ENCODE measurements around the gene PERCC1.
"Not testable (repeated sequence)": the region's sequence is repeated elsewhere in the genome, so short reads cannot be mapped to it uniquely, and the experiment has no call there.

Gene PERCC1

GRCh38 chr16:1465567-1465915, 34.7 kb downstream of the PERCC1 start:
- TF ChIP-seq CTCF (IDR thresholded peaks at IDR 0.05), result no peak
- Histone ChIP-seq H3K9ac (no peak overlapping the region), H3K36me3 (ENCODE audit: control insufficient read depth, insufficient read depth, low read length) (no peaks in the 10 kb centered on the region), H3K4me1 (no peaks in the 10 kb centered on the region), H3K27ac (no peak overlapping the region), H3K4me3 (ENCODE audit: low read depth, low read length) (no peak overlapping the region), H3K27me3 (ENCODE audit: control insufficient read depth, insufficient read depth, low read length) (no peaks in the 10 kb centered on the region), H2AFZ (no peak overlapping the region), H3K9me3 (ENCODE audit: control insufficient read depth, low read length) (no peaks in the 10 kb centered on the region), H3K79me2 (peaks cover 34% of the 10 kb centered on the region), H3K4me2 (ENCODE audit: low read length) (no peak overlapping the region)

DNA sequence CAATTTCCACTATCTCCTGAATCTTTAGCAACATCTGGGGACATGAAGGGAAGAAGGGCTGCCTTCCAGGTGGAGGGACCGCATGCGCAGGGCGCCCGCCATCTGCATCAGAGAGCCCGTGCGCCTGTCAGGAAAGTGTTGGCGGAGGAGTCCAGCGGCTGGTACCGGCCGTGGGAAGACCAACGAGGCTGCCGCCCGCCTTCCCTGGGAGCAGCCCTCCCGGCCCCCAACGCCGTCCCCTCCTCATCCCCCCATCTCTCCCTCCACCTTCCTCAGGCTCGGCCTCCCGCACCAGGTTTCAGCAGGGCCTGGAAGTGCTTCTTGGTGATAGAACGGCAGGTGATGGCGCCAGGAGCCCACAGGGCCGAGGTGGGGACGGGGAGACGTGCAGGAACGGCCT, 35.2 kb downstream of the PERCC1 start:
- Histone ChIP-seq H3K4me3 (ENCODE audit: low read depth, low read length) (no peak overlapping the region), H3K9me3 (ENCODE audit: control insufficient read depth, low read length) (no peaks in the 10 kb centered on the region), H2AFZ (no peak overlapping the region), H3K79me2 (peaks cover 34% of the 10 kb centered on the region), H3K9ac (no peak overlapping the region), H3K36me3 (ENCODE audit: control insufficient read depth, insufficient read depth, low read length) (no peaks in the 10 kb centered on the region), H3K27me3 (ENCODE audit: control insufficient read depth, insufficient read depth, low read length) (no peaks in the 10 kb centered on the region), H3K27ac (no peak overlapping the region), H3K4me2 (ENCODE audit: low read length) (no peak overlapping the region), H3K4me1 (no peaks in the 10 kb centered on the region)
- no peak for TF ChIP-seq CTCF (IDR thresholded peaks at IDR 0.05)

DNA sequence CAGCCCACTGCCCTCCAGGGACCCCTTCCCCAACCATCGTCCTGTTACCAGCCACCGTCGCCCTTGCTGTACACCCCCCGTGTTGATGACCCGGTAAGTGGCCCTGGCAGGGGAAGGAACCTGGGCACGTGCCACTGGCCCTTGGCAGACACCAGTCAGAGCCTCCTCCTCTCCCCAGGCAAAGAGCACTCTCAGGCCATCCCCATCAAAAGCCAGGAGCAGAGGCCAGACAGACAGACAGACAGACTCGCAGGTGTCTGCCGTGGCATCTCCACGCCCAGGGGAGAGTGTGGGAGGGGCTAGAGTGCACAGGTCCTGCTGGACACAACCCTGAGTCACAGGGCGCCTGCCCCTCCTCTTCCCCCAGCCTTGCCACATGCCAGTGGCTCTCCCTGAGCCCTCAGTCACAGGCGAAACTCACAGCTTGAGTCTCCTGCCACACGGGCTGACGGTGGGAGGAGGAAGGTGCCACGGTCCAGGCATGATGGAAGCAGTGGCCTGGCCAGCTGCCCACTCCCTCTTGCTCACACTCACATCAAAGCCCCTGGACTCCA, 36.2 kb downstream of the PERCC1 start:
- Histone ChIP-seq H3K27ac (no peak overlapping the region), H3K4me1 (no peaks in the 10 kb centered on the region), H3K4me3 (ENCODE audit: low read depth, low read length) (no peak overlapping the region), H3K9me3 (ENCODE audit: control insufficient read depth, low read length) (no peaks in the 10 kb centered on the region), H3K9ac (no peak overlapping the region), H2AFZ (no peak overlapping the region), H3K4me2 (ENCODE audit: low read length) (no peak overlapping the region), H3K27me3 (ENCODE audit: control insufficient read depth, insufficient read depth, low read length) (no peaks in the 10 kb centered on the region), H3K79me2 (peaks cover 32% of the 10 kb centered on the region), H3K36me3 (ENCODE audit: control insufficient read depth, insufficient read depth, low read length) (no peaks in the 10 kb centered on the region)
- no peak for TF ChIP-seq CTCF (IDR thresholded peaks at IDR 0.05)

GRCh38 chr16:1468426-1468810, 37.5 kb downstream of the PERCC1 start:
- Histone ChIP-seq H3K9me3 (ENCODE audit: control insufficient read depth, low read length) (no peaks in the 10 kb centered on the region), H3K36me3 (ENCODE audit: control insufficient read depth, insufficient read depth, low read length) (no peaks in the 10 kb centered on the region), H2AFZ (no peak overlapping the region), H3K27ac (no peak overlapping the region), H3K9ac (no peak overlapping the region), H3K4me2 (ENCODE audit: low read length) (no peak overlapping the region), H3K79me2 (peaks cover 33% of the 10 kb centered on the region), H3K4me3 (ENCODE audit: low read depth, low read length) (no peak overlapping the region), H3K27me3 (ENCODE audit: control insufficient read depth, insufficient read depth, low read length) (no peaks in the 10 kb centered on the region), H3K4me1 (peaks cover under 1% of the 10 kb centered on the region)
- no peak for TF ChIP-seq CTCF (IDR thresholded peaks at IDR 0.05)

DNA sequence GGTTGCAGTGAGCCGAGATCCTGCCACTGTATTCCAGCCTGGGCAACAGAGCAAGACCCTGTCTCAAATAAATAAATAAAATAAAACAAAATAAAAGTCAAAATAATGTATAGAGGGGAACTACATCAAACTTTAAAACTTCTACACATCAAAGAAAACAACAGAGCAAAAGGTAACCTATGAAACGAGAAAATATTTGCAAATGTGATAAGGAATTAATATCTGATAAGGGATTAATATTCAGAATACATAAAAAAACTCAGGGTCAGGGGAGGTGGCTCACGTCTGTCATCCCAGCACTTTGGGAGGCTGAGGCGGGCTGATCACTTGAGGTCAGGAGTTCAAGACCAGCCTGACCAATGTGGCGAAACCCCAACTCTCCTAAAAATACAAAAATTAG, 38.3 kb downstream of the PERCC1 start:
- H3K4me1 ChIP-seq, result not testable (repeated sequence)
- H3K79me2 ChIP-seq, result peaks cover 40% of the 10 kb centered on the region

More for the DNA sequence above, 38.3 kb downstream of the PERCC1 start:
- not testable (repeated sequence) for H3K4me3 ChIP-seq (ENCODE audit: low read depth, low read length); H3K4me2 ChIP-seq (ENCODE audit: low read length); H3K27me3 ChIP-seq (ENCODE audit: control insufficient read depth, insufficient read depth, low read length); H3K27ac ChIP-seq; H2AFZ ChIP-seq; H3K9me3 ChIP-seq (ENCODE audit: control insufficient read depth, low read length); H3K36me3 ChIP-seq (ENCODE audit: control insufficient read depth, insufficient read depth, low read length); H3K9ac ChIP-seq

All from parathyroid adenoma (tissue), 2 donors.